ENCODE results near the gene FXN.

DNA sequence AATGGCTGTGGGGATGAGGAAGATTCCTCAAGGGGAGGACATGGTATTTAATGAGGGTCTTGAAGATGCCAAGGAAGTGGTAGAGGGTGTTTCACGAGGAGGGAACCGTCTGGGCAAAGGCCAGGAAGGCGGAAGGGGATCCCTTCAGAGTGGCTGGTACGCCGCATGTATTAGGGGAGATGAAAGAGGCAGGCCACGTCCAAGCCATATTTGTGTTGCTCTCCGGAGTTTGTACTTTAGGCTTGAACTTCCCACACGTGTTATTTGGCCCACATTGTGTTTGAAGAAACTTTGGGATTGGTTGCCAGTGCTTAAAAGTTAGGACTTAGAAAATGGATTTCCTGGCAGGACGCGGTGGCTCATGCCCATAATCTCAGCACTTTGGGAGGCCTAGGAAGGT is 1.2 kb downstream of the FXN start:
- TF ChIP-seq, protein P1, sequence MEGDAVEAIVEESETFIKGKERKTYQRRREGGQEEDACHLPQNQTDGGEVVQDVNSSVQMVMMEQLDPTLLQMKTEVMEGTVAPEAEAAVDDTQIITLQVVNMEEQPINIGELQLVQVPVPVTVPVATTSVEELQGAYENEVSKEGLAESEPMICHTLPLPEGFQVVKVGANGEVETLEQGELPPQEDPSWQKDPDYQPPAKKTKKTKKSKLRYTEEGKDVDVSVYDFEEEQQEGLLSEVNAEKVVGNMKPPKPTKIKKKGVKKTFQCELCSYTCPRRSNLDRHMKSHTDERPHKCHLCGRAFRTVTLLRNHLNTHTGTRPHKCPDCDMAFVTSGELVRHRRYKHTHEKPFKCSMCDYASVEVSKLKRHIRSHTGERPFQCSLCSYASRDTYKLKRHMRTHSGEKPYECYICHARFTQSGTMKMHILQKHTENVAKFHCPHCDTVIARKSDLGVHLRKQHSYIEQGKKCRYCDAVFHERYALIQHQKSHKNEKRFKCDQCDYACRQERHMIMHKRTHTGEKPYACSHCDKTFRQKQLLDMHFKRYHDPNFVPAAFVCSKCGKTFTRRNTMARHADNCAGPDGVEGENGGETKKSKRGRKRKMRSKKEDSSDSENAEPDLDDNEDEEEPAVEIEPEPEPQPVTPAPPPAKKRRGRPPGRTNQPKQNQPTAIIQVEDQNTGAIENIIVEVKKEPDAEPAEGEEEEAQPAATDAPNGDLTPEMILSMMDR (IDR thresholded peaks at IDR 0.05): no peak
- no peak for TF ChIP-seq POLR2A (IDR thresholded peaks at IDR 0.05)
